IPS-18c (cell line): ENCODE data around the gene RAMP3.
A peak's percentile ranks its signal among the peaks of the same experiment; 100 is the strongest.
"Not testable (repeated sequence)": the region's sequence is repeated elsewhere in the genome, so short reads cannot be mapped to it uniquely, and the experiment has no call there.

Experiments
- H3K4me3 ChIP-seq: 2 replicates; pipeline ENCODE4 v1.7.0; 2013; ENCODE audit warnings: low read depth, mild to moderate bottlenecking, low read length, moderate library complexity; ENCODE audit not compliant: insufficient read depth
- H3K9me3 ChIP-seq: one replicate; pipeline ENCODE4 v1.6.1; 2013; ENCODE audit warnings: mild to moderate bottlenecking, low read length, moderate library complexity; ENCODE audit not compliant: control insufficient read depth, insufficient read depth

RAMP3 gene

DNA sequence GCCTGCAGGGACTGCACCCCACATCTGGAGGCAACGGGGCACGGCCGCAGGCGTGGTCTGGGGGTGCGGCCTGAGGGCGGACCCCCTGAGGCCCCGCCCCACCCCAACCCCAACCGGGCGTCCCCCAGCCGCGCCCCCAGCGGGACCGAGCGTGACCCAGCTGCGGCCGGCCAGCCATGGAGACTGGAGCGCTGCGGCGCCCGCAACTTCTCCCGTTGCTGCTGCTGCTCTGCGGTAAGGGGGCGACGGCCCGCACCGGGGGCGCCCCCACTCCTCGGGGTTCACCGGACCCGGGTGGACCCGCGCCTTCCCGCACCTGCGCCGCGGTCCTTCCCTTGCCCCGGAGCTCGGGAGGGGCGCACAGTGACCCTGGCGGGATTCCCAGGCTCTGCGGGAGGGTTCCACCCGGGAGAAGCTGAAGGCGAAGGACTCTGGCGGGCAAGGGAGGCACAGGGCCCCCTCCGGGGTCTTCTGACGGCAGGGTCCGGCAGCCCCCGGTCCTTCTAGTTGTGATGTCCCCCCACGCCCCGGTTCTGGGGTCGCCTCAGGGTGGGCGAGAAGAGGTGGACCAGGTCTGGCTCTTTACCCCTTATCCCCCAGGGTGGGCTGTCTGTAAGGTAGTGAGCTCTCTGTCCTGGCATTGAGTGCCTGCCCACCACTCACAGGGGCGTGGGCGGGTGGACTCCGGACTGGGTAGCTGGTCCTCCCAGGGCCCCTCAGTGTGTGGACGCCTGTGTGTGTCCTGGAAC, at the start of gene RAMP3:
Gene RAMP3 (plus strand): TSS at position 139 of the 749 bp plus-strand sequence. CDS start 38 bp downstream, at position 177.
- Histone ChIP-seq H3K9me3 (no peaks in the 10 kb centered on the region), H3K4me3 (peak within 1 kb of the TSS; percentile 59)

- no peaks in the 10 kb centered on the region for H3K9me3 ChIP-seq
- no peak overlapping the region for H3K4me3 ChIP-seq
Observed at GRCh38 chr7:45108863-45109262, 48.7 kb upstream of the RAMP3 start.

DNA sequence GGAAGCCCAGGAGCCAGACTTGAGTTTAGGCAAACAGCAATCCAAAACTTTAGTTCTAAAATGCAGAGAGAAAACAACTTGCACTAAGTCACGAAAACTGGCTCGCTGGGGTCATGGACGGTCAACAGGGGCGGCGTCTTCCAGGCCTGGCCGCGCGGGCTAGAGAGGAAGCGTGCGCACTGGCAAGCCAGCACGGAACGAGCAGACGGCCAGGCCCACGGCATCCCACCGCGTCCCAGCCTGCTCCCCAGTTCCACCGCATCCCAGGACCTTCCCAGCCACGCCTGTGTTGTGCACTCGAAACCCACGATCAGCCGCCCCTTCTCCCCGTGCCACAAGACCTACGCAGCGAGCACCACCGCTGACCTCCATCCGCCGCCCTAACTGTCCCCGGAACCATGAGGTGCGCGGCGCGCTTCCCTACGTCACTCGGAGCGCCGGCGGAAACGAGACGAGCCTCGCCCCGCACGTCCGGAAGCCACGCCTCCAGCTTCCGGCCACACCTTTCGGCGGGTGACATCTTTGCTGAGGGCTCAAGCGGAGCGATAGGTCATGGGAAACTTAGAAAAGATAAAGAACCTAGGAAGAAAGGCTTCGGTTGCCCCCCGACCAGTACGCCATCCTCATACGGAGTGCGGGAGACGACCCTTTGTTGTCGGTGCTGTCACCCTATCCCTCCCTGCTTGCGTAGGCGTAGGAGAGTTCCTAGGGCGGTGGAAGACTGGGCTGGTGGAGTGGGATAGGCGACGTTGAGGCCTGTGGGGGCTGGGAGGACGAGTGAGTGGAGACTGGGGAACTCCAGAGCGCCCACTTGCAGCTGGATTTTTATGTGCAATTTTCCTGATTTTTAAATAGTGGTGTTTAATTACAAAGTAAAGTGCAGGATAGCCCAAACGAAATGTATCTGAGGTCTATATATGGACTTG, 46.0 kb upstream of the RAMP3 start, which contains the start of gene TBRG4:
Gene TBRG4 (minus strand): TSS at position 400 of the 926 bp plus-strand sequence. CDS start 2,460 bp downstream, outside the sequence.
- no peaks in the 10 kb centered on the region for H3K9me3 ChIP-seq
- peak within 1 kb of the TSS; percentile 97 for H3K4me3 ChIP-seq

DNA sequence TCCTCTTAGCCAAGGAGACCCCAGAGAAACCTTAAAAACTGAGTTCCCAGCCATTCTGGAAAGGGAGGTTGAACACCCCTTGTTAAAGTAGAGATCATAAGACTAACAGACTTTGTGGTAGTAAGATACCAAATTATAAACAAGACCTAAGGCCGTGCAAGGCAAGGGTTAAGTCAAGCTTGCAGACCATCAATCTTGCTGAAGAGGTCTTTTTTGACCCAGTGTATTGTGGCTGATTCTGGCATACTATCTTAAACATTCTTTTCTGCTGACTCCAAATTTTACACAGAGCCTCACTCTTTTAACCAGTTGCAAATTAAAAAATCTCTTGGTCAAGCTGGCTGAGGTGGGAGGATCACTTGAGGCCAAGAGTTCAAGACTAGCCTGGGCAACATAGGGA, 44.9 kb upstream of the RAMP3 start:
- Histone ChIP-seq H3K4me3 (no peak overlapping the region), H3K9me3 (no peaks in the 10 kb centered on the region)

GRCh38 chr7:45114257-45114656, 43.3 kb upstream of the RAMP3 start:
- H3K4me3 ChIP-seq, H3K9me3 ChIP-seq: not testable (repeated sequence)

- no peak overlapping the region for H3K4me3 ChIP-seq
Observed at GRCh38 chr7:45114926-45115325, 42.7 kb upstream of the RAMP3 start.

GRCh38 chr7:45116048-45116447, 41.5 kb upstream of the RAMP3 start:
- Histone ChIP-seq H3K9me3 (no peaks in the 10 kb centered on the region), H3K4me3 (no peak overlapping the region)

More at GRCh38 chr7:45114926-45115325, 42.7 kb upstream of the RAMP3 start:
- H3K9me3 ChIP-seq, result no peaks in the 10 kb centered on the region

- H3K4me3 ChIP-seq, result no peak overlapping the region
- no peaks in the 10 kb centered on the region for H3K9me3 ChIP-seq
Observed at GRCh38 chr7:45117582-45117981, 40.0 kb upstream of the RAMP3 start.

DNA sequence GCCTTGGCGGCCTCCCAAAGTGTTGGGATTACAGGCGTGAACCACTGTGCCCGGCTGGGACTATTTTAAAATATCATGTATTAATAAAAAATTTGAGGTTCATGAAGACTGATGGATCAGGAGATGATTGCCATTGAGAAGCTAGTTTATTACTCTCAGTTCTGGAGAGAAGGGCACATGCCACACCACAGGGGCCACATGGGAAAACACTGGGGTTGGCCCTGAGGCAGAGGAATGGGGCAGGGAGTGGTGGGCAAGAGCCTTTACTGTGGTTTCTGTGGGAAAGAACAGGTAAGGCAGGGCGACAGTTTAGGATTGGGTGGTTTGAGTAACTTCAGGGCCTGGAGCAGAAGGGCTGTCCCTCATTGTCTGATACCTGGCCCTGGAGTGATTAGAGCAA, 39.3 kb upstream of the RAMP3 start:
- no peaks in the 10 kb centered on the region for H3K9me3 ChIP-seq

DNA sequence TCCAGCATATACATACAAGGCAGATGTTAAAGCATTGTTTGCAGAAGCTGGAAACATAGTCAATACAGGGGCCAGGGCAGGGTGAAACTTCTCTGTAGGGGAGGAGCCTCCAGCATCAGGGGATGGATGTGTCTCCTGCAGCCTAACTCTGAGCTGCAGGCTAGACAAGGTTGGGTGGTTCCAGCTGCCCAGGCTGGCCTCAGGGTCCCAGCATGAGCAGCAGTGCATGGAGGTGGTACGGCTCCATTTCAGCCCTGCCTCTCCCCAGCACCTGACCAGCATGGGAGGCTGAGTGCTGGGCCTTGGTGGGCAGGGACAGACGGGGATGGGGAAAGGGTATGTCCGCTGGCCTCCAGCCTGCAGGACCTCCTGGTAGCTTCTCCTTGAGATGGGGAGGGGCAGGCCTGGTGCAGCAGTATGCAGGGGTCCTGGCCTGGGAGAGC, 38.7 kb upstream of the RAMP3 start:
- no peak overlapping the region for H3K4me3 ChIP-seq
- no peaks in the 10 kb centered on the region for H3K9me3 ChIP-seq

More for the DNA sequence above, 39.3 kb upstream of the RAMP3 start:
- no peak overlapping the region for H3K4me3 ChIP-seq

DNA sequence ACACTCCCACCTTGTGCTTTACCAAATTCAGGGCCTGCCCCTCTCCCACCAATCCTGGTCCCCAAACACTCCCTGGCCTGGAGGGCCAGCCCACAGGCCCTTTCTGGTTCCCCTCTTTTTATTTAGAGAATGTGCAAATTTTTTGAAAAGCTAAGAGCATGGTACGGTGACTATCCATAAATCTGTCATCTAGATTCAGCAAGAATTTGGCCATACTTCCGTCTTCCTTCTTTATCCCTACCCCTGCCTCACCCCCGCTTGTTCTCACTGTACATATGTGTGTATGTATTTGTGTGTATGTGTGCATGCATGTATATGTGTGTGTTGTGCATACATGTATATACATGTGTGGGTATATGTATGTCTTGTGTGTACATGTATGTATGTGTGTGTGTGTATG, 38.0 kb upstream of the RAMP3 start:
- H3K9me3 ChIP-seq, result no peaks in the 10 kb centered on the region

GRCh38 chr7:45122975-45123860, 34.4 kb upstream of the RAMP3 start:
- H3K4me3 ChIP-seq, result 0 out of 2 replicates have a peak overlapping the region, but pooled peaks have one; percentile 15
- no peaks in the 10 kb centered on the region for H3K9me3 ChIP-seq

More for the DNA sequence above, 38.0 kb upstream of the RAMP3 start:
- no peak overlapping the region for H3K4me3 ChIP-seq

DNA sequence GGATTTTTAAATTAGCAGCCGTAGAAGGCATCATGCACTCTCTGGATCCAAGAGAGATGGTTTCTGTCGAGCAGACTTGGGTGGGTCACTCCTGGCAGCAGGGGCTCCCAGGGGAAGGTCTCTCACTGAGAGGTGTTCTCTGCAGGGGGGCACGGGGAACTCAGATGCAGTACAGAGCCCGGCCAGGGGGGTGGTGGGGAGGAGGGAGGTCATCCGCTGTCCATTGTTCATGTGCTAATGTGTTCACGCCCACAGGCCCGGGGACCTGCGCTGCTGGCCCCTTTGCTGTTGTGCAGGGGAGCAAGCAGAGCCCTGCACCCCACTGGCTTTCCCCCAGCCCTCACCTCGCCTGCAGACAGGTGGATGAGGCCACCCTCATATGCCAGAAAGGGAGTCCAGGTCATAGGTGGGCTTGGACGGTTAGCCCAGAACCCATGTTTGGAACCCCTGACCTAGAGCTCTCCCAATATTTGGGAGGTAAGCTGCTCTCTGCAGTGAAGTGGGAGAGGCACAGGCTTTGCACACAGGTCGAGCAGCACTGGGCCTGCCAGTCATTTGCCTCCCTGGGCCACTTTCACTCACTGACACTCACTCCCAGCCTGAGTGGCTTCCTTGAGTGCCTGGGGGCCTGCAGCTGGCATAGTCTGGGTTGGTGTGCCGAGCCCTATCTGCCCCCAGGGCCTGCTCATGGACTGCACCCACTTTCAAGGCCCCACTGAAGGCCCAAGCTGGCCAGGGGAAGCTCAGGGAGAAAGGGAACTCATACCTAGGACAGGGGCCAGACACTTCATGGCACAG, 33.5 kb upstream of the RAMP3 start:
- H3K4me3 ChIP-seq, result no peak overlapping the region
- H3K9me3 ChIP-seq, result no peaks in the 10 kb centered on the region

DNA sequence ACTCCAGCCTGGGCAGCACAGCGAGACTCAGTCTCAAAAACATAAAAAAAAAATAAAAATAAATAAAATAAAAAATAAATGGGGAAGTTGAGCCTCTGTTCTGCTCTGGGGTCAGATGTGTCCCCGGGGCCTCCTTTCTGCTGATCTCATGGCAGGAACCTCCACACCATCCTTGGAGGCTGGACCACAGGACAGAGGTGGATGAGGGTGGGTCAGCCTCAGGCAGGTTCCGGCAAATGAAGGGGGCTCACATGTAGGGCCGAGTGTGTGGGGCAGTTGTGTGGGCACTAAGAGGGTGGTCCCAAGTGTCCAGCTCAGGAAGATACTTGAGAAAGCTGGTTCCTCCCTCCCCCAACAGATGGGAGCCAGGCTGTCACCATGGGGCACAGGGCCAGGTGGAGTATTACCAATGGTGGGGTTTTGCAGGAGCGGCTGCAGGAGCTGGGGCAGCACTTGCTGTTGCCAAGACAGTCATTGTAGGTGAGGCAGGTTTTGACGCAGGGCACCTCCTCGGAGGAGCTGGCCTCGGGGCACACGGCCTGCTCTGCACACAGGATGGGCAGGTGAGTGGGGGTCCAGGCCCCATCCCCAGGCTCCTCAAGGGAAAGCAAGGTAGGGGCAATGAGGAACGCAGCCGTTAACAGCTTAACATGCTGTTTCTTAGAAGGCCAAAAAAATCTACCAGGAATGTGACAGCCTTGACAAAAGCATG, 32.2 kb upstream of the RAMP3 start:
- Histone ChIP-seq H3K9me3 (no peaks in the 10 kb centered on the region), H3K4me3 (no peak overlapping the region)

DNA sequence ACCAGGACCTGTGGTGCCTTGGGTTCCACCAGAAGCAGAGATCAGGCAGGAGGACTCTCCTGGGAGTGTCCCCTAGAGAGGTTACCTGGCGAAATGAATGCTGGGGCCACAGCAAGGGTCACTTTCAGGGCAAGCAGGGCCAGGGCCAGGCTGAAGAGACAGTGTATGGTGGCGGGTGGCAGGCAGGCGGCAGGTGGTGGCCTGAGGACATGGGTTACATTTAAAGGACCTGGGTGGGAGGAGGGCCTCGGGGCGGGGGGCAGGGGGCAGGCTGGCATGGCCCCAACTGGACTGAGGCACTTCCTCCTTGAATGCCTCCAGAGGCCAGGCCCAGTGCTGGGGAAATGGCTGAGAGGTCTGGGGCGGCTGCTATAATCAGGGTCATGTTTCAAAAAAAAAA, 31.4 kb upstream of the RAMP3 start:
- H3K9me3 ChIP-seq, result no peaks in the 10 kb centered on the region
- H3K4me3 ChIP-seq, result no peak overlapping the region

DNA sequence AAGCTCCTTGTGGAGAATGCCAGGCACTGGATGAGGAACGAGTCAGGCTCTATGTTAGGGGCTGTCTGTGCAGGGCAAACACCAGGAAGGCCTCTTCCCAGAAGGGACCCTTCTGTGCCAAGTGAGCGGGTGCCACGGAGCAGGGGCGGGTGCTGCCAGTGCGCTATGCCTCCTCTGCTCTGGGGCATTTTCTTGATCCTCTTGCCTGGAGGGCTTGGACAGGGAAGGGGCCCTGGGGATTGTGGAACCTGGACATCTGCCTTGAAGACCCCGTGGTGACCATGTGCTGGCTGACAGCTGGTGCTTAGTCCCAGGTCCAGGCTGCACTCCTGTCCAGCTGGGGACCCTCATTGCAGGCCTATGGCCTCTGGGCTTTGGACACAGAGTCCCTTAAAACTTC, 30.7 kb upstream of the RAMP3 start:
- Histone ChIP-seq H3K9me3 (no peaks in the 10 kb centered on the region), H3K4me3 (no peak overlapping the region)
